ENCODE data around the gene ABCA2.

DNA sequence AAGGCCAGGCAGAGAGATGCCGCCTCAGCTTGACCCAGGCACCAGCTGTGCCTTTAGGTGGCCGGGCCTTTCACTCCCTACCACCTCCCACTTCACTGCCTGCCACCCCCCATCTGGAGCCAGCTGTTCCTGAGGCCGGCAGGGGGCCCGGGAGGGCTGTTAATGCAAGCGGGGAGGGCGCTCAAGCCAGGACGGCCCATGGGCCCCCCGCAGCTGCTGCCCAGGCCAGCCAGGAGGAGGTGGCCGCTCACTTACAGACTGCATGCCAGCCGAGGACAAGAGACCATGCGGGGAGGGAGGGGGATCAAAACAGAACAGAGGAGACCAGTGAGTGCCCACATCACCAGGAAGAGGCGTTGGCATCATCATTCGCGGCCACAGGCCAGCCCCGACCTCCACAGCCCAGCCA lies 4.5 kb downstream of the ABCA2 start:
- TF ChIP-seq, protein P1, sequence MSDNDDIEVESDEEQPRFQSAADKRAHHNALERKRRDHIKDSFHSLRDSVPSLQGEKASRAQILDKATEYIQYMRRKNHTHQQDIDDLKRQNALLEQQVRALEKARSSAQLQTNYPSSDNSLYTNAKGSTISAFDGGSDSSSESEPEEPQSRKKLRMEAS (IDR thresholded peaks at IDR 0.05), result no peak
- TF ChIP-seq, protein P2, sequence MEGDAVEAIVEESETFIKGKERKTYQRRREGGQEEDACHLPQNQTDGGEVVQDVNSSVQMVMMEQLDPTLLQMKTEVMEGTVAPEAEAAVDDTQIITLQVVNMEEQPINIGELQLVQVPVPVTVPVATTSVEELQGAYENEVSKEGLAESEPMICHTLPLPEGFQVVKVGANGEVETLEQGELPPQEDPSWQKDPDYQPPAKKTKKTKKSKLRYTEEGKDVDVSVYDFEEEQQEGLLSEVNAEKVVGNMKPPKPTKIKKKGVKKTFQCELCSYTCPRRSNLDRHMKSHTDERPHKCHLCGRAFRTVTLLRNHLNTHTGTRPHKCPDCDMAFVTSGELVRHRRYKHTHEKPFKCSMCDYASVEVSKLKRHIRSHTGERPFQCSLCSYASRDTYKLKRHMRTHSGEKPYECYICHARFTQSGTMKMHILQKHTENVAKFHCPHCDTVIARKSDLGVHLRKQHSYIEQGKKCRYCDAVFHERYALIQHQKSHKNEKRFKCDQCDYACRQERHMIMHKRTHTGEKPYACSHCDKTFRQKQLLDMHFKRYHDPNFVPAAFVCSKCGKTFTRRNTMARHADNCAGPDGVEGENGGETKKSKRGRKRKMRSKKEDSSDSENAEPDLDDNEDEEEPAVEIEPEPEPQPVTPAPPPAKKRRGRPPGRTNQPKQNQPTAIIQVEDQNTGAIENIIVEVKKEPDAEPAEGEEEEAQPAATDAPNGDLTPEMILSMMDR (IDR thresholded peaks at IDR 0.05; ENCODE audit: low read depth, low read length, missing input control), result no peak
- TF ChIP-seq TAF1 (conservative IDR thresholded peaks at IDR 0.05) (no peak), RAD21 (IDR thresholded peaks at IDR 0.05) (no peak), HNF4A (conservative IDR thresholded peaks at IDR 0.05) (no peak), SP1 (IDR thresholded peaks at IDR 0.05) (no peak)
- TF ChIP-seq, protein P3, sequence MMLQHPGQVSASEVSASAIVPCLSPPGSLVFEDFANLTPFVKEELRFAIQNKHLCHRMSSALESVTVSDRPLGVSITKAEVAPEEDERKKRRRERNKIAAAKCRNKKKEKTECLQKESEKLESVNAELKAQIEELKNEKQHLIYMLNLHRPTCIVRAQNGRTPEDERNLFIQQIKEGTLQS (IDR thresholded peaks at IDR 0.05), result no peak

Data from liver (tissue), 3 donors.